Activated CD4-positive, alpha-beta T cell treated with anti-CD3 and anti-CD28 coated beads, Interleukin-2, Interleukin-6, amounts not matched to agents 100 ng/mL and 50 ng/mL, durations not matched to agents 16 hours and 8 hours (primary cell): Measurements from ENCODE around the gene CDC42SE2.
"Not testable (repeated sequence)": the region's sequence is repeated elsewhere in the genome, so short reads cannot be mapped to it uniquely, and the experiment has no call there.

Experiments
- DNase-seq: peaks from one replicate; pipeline ENCODE4 v3.0.0-alpha.2; 2020

Gene CDC42SE2

GRCh38 chr5:131280417-131280816 lies 16.6 kb downstream of the CDC42SE2 start:
- DNase-seq: no peak

GRCh38 chr5:131281133-131281867 lies 17.4 kb downstream of the CDC42SE2 start:
- DNase-seq: peak; percentile 83

- DNase-seq: no peak
These were observed 18.0 kb downstream of the CDC42SE2 start for GRCh38 chr5:131281868-131282234.

- DNase-seq: no peak
These were observed 18.4 kb downstream of the CDC42SE2 start for GRCh38 chr5:131282235-131282634.

GRCh38 chr5:131285703-131286399 lies 22.0 kb downstream of the CDC42SE2 start:
- peak; percentile 32 for DNase-seq

GRCh38 chr5:131286400-131286715 lies 22.5 kb downstream of the CDC42SE2 start:
- no peak for DNase-seq

GRCh38 chr5:131288328-131288727 lies 24.5 kb downstream of the CDC42SE2 start:
- no peak for DNase-seq

- DNase-seq: peak; percentile 67
These were observed 25.9 kb downstream of the CDC42SE2 start for GRCh38 chr5:131289738-131290137.

GRCh38 chr5:131296213-131296672 lies 32.4 kb downstream of the CDC42SE2 start:
- DNase-seq: no peak

- DNase-seq: no peak
These were observed 34.0 kb downstream of the CDC42SE2 start for GRCh38 chr5:131297886-131298285.

GRCh38 chr5:131299465-131299864 lies 35.6 kb downstream of the CDC42SE2 start:
- no peak for DNase-seq

GRCh38 chr5:131302506-131302905 lies 38.7 kb downstream of the CDC42SE2 start:
- DNase-seq: no peak

GRCh38 chr5:131303537-131303936 lies 39.7 kb downstream of the CDC42SE2 start:
- no peak for DNase-seq

GRCh38 chr5:131304414-131304813 lies 40.6 kb downstream of the CDC42SE2 start:
- no peak for DNase-seq

GRCh38 chr5:131305138-131305689 lies 41.4 kb downstream of the CDC42SE2 start:
- DNase-seq: no peak

- DNase-seq: no peak
These were observed 42.1 kb downstream of the CDC42SE2 start for GRCh38 chr5:131305906-131306305.

GRCh38 chr5:131312235-131312772 lies 48.5 kb downstream of the CDC42SE2 start:
- DNase-seq: not testable (repeated sequence)

- DNase-seq: no peak
These were observed 52.2 kb downstream of the CDC42SE2 start for GRCh38 chr5:131316026-131316425.

- DNase-seq: no peak
These were observed 53.0 kb downstream of the CDC42SE2 start for GRCh38 chr5:131316822-131317221.

GRCh38 chr5:131318455-131318854 lies 54.6 kb downstream of the CDC42SE2 start:
- DNase-seq: no peak

GRCh38 chr5:131321066-131321465 lies 57.2 kb downstream of the CDC42SE2 start:
- peak; percentile 30 for DNase-seq

GRCh38 chr5:131322926-131323325 lies 59.1 kb downstream of the CDC42SE2 start:
- no peak for DNase-seq

- DNase-seq: no peak
These were observed 59.5 kb downstream of the CDC42SE2 start for GRCh38 chr5:131323378-131323777.

- DNase-seq: no peak
These were observed 60.5 kb downstream of the CDC42SE2 start for GRCh38 chr5:131324303-131324702.
